ENCODE data around the gene CDRT15L2. TPM values are rescaled to one million over a fixed set of nuclear protein-coding genes. Genes with fewer than 3 reads are reported as not detected.
"Not testable (repeated sequence)": the region's sequence is repeated elsewhere in the genome, so short reads cannot be mapped to it uniquely, and the experiment has no call there.

CDRT15L2 gene
- total RNA-seq, 2 experiments from 2014 or later: not detected

DNA sequence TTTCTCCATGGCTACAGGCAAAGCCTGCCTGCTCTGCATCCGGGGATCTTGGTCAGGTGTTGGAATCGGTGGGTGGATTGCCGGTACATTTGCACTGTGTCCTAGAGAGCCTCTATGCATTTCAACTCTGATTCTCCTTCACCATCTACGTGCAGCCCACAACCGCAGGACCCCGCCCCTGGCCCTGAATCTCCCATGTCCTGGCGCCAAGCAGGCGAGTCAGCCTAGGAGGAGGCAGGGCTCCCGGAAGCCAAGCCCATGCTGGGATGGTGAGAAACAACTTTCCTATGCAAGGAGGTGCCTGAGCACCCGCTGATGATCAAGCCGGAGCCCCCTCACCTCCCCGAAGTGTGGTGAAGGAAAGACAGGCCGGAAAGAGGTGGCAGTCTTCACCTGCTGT is 7.9 kb upstream of the CDRT15L2 start:
- H3K4me3 ChIP-seq (ENCODE audit: low read length): not testable (repeated sequence)

GRCh38 chr17:20573216-20573615 is 6.3 kb upstream of the CDRT15L2 start:
- H3K9me3 ChIP-seq (ENCODE audit: control insufficient read depth in 1 of 2, insufficient read depth in 1 of 2, low read length in 2 of 2); H3K4me1 ChIP-seq (ENCODE audit: insufficient read depth, low read length); H3K9me3 Mint-ChIP-seq; H3K27ac ChIP-seq (ENCODE audit: low read depth in 1 of 2, low read length in 2 of 2); H3K27me3 Mint-ChIP-seq; CTCF ChIA-PET; H3K4me3 ChIP-seq (ENCODE audit: low read length); DNase-seq; H3K27ac Mint-ChIP-seq; H3K4me3 Mint-ChIP-seq; H3K36me3 ChIP-seq (ENCODE audit: insufficient read depth, low read length); intact Hi-C loops (cut with DNase I, micrococcal nuclease); H3K27me3 ChIP-seq (ENCODE audit: control insufficient read depth in 1 of 2, insufficient read depth in 2 of 2, low read length in 2 of 2); ATAC-seq (ENCODE audit: poor library complexity); POLR2A ChIA-PET; H3K36me3 Mint-ChIP-seq (ENCODE audit: low read depth); H3K4me1 Mint-ChIP-seq (ENCODE audit: low read depth): not testable (repeated sequence)

More for the DNA sequence above, 7.9 kb upstream of the CDRT15L2 start:
- H3K27ac ChIP-seq (ENCODE audit: low read depth in 1 of 2, low read length in 2 of 2); H3K9me3 Mint-ChIP-seq; H3K9me3 ChIP-seq (ENCODE audit: control insufficient read depth in 1 of 2, insufficient read depth in 1 of 2, low read length in 2 of 2); POLR2A ChIA-PET; DNase-seq; H3K4me3 Mint-ChIP-seq; H3K4me1 Mint-ChIP-seq (ENCODE audit: low read depth); H3K27ac Mint-ChIP-seq; H3K36me3 ChIP-seq (ENCODE audit: insufficient read depth, low read length); H3K36me3 Mint-ChIP-seq (ENCODE audit: low read depth); CTCF ChIA-PET; ATAC-seq (ENCODE audit: poor library complexity); intact Hi-C loops (cut with DNase I, micrococcal nuclease); H3K27me3 Mint-ChIP-seq; H3K27me3 ChIP-seq (ENCODE audit: control insufficient read depth in 1 of 2, insufficient read depth in 2 of 2, low read length in 2 of 2); H3K4me1 ChIP-seq (ENCODE audit: insufficient read depth, low read length): not testable (repeated sequence)

- H3K9me3 Mint-ChIP-seq; H3K4me3 ChIP-seq (ENCODE audit: low read length); H3K27ac Mint-ChIP-seq; DNase-seq; POLR2A ChIA-PET; H3K9me3 ChIP-seq (ENCODE audit: control insufficient read depth in 1 of 2, insufficient read depth in 1 of 2, low read length in 2 of 2); H3K4me1 Mint-ChIP-seq (ENCODE audit: low read depth); CTCF ChIA-PET; H3K27ac ChIP-seq (ENCODE audit: low read depth in 1 of 2, low read length in 2 of 2); H3K36me3 ChIP-seq (ENCODE audit: insufficient read depth, low read length); ATAC-seq (ENCODE audit: poor library complexity); H3K4me3 Mint-ChIP-seq; H3K4me1 ChIP-seq (ENCODE audit: insufficient read depth, low read length); H3K27me3 ChIP-seq (ENCODE audit: control insufficient read depth in 1 of 2, insufficient read depth in 2 of 2, low read length in 2 of 2); H3K27me3 Mint-ChIP-seq; H3K36me3 Mint-ChIP-seq (ENCODE audit: low read depth); intact Hi-C loops (cut with DNase I, micrococcal nuclease): not testable (repeated sequence)
These were observed 4.5 kb upstream of the CDRT15L2 start for GRCh38 chr17:20575071-20575470.

DNA sequence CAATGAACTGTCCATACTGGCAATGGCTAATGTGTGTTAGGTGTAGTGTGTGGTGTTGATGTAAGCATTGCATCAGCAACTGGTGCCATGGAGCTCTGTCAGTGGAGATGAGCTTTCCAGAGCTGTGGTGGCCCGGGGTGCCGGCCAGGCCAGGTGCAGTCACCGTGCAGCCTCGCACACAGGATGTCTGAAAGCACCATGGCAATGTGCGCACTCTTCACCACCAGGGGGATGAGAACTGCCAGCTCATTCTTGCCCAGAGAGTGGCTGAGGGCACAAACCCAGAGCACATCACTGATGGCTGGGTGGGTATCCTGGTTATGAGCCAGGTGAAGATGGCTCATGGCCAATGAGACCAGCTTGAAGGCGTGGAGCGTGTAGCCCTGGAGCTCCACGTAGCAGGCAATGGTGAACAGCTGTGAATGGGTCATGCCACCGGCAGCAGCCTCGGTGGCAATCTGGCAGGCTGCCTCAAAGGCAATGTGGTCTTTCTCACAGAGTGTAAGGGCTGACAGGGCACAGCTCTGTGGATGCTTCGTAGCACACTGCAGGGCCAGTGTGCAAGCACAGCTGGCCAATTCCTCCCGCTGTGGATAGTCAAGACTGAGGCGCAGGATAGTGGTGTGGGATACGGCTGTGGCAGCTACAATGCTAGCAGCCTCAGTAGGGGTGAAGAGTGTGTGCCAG is 4.5 kb downstream of the CDRT15L2 start:
- H3K4me3 ChIP-seq (ENCODE audit: low read length); H3K9me3 Mint-ChIP-seq; DNase-seq; H3K4me1 Mint-ChIP-seq (ENCODE audit: low read depth); ATAC-seq (ENCODE audit: poor library complexity); H3K27ac Mint-ChIP-seq; H3K9me3 ChIP-seq (ENCODE audit: control insufficient read depth in 1 of 2, insufficient read depth in 1 of 2, low read length in 2 of 2); H3K27me3 Mint-ChIP-seq; CTCF ChIA-PET; POLR2A ChIA-PET; H3K27ac ChIP-seq (ENCODE audit: low read depth in 1 of 2, low read length in 2 of 2); H3K36me3 ChIP-seq (ENCODE audit: insufficient read depth, low read length); intact Hi-C loops (cut with DNase I, micrococcal nuclease); H3K4me1 ChIP-seq (ENCODE audit: insufficient read depth, low read length); H3K4me3 Mint-ChIP-seq; H3K27me3 ChIP-seq (ENCODE audit: control insufficient read depth in 1 of 2, insufficient read depth in 2 of 2, low read length in 2 of 2); H3K36me3 Mint-ChIP-seq (ENCODE audit: low read depth): not testable (repeated sequence)

DNA sequence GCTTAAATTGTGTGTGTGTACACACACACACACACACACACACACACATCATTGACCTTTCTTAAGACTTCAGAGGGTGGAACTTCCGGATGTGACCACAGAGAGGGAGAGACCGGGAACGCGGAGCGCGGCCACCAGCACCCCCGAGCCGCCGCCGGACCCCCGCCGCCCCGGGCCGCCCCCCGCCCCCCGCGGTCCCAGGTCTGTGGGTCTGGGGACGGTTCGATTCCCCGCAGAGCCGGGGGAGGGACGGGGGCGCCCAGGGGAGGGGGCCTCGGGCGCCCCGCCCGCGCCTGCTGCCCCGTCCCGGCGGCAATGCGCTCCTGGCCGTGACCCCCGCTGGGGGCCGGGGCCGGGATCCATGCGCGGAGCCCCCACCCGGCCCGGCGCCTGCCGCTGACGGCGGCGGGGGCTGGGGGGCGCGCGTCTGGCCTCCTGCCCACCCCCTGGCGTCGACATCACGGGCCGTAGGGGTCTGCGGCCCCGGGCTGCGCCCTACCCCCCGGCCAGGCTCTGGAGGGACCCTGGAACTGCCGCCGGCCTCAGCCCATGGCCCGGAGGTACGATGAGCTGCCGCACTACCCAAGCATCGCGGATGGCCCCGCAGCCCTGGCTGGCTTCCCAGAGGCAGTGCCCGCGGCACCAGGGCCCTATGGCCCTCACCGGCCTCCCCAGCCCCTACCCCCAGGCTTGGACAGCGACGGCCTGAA is 9.4 kb downstream of the CDRT15L2 start:
- ATAC-seq (ENCODE audit: poor library complexity); DNase-seq; H3K4me3 Mint-ChIP-seq; H3K9me3 ChIP-seq (ENCODE audit: control insufficient read depth in 1 of 2, insufficient read depth in 1 of 2, low read length in 2 of 2); intact Hi-C loops (cut with DNase I, micrococcal nuclease); H3K4me1 Mint-ChIP-seq (ENCODE audit: low read depth); H3K4me1 ChIP-seq (ENCODE audit: insufficient read depth, low read length); H3K36me3 Mint-ChIP-seq (ENCODE audit: low read depth); H3K4me3 ChIP-seq (ENCODE audit: low read length); H3K27me3 ChIP-seq (ENCODE audit: control insufficient read depth in 1 of 2, insufficient read depth in 2 of 2, low read length in 2 of 2); H3K27ac Mint-ChIP-seq; H3K9me3 Mint-ChIP-seq; POLR2A ChIA-PET; H3K36me3 ChIP-seq (ENCODE audit: insufficient read depth, low read length); H3K27ac ChIP-seq (ENCODE audit: low read depth in 1 of 2, low read length in 2 of 2); CTCF ChIA-PET: not testable (repeated sequence)
- H3K27me3 Mint-ChIP-seq: peaks cover 12% of the 10 kb centered on the region

DNA sequence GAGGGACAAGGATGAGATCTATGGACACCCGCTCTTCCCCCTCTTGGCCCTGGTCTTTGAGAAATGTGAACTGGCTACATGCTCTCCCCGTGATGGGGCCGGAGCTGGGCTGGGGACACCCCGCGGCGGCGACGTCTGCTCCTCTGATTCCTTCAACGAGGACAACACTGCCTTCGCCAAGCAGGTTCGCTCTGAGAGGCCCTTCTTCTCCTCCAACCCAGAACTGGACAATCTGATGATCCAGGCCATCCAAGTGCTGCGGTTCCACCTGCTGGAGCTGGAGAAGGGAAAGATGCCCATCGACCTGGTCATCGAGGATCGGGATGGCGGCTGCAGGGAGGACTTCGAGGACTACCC is 9.9 kb downstream of the CDRT15L2 start:
- H3K9me3 Mint-ChIP-seq; ATAC-seq (ENCODE audit: poor library complexity); H3K27ac Mint-ChIP-seq; POLR2A ChIA-PET; H3K4me3 Mint-ChIP-seq; CTCF ChIA-PET; H3K4me1 Mint-ChIP-seq (ENCODE audit: low read depth); H3K4me3 ChIP-seq (ENCODE audit: low read length); DNase-seq; H3K9me3 ChIP-seq (ENCODE audit: control insufficient read depth in 1 of 2, insufficient read depth in 1 of 2, low read length in 2 of 2); H3K4me1 ChIP-seq (ENCODE audit: insufficient read depth, low read length); H3K27me3 ChIP-seq (ENCODE audit: control insufficient read depth in 1 of 2, insufficient read depth in 2 of 2, low read length in 2 of 2); H3K36me3 Mint-ChIP-seq (ENCODE audit: low read depth); intact Hi-C loops (cut with DNase I, micrococcal nuclease); H3K27ac ChIP-seq (ENCODE audit: low read depth in 1 of 2, low read length in 2 of 2); H3K36me3 ChIP-seq (ENCODE audit: insufficient read depth, low read length): not testable (repeated sequence)
- peaks cover 12% of the 10 kb centered on the region for H3K27me3 Mint-ChIP-seq

GRCh38 chr17:20591040-20591439 is 11.5 kb downstream of the CDRT15L2 start:
- POLR2A ChIA-PET; H3K27ac Mint-ChIP-seq; H3K9me3 Mint-ChIP-seq; DNase-seq; H3K36me3 Mint-ChIP-seq (ENCODE audit: low read depth); H3K4me3 Mint-ChIP-seq; H3K4me1 ChIP-seq (ENCODE audit: insufficient read depth, low read length); H3K27me3 Mint-ChIP-seq; ATAC-seq (ENCODE audit: poor library complexity); H3K36me3 ChIP-seq (ENCODE audit: insufficient read depth, low read length); H3K27ac ChIP-seq (ENCODE audit: low read depth in 1 of 2, low read length in 2 of 2); H3K9me3 ChIP-seq (ENCODE audit: control insufficient read depth in 1 of 2, insufficient read depth in 1 of 2, low read length in 2 of 2); H3K4me3 ChIP-seq (ENCODE audit: low read length); CTCF ChIA-PET; H3K4me1 Mint-ChIP-seq (ENCODE audit: low read depth); intact Hi-C loops (cut with DNase I, micrococcal nuclease); H3K27me3 ChIP-seq (ENCODE audit: control insufficient read depth in 1 of 2, insufficient read depth in 2 of 2, low read length in 2 of 2): not testable (repeated sequence)
